GM23338 (cell line): ENCODE measurements around the gene CHST14. TPM values are rescaled to one million over a fixed set of nuclear protein-coding genes. Genes with fewer than 3 reads are reported as not detected.

Experiments used
- ATAC-seq: fragments of 200-7000 bp; cut with Tn5 transposase; 3 replicates; pipeline ENCODE4 v1.9.1; 2020
- DNase-seq: peaks from one replicate; pipeline ENCODE4 v3.0.0-alpha.2; 2015; ENCODE audit warnings: low spot score
- H2AFZ ChIP-seq: fragments of 200-600 bp; sonication (generic); 2 replicates; pipeline ENCODE4 v1.8.0; 2016; ENCODE audit warnings: antibody characterized with exemption, mild to moderate bottlenecking, moderate library complexity
- H3F3A ChIP-seq: fragments of 200-600 bp; sonication (generic); replicated peaks from 2 replicates; pipeline ENCODE4 v1.8.0; 2017; ENCODE audit warnings: antibody characterized with exemption, mixed run types, low read depth
- H3K27ac ChIP-seq: fragments of 200-600 bp; sonication (generic); 2 replicates; pipeline ENCODE4 v1.6.1; 2016; ENCODE audit warnings: low read depth
- H3K27me3 ChIP-seq: fragments of 200-600 bp; sonication (generic); 2 replicates; pipeline ENCODE4 v1.8.0; 2016; ENCODE audit warnings: mild to moderate bottlenecking, mixed run types, moderate library complexity; ENCODE audit not compliant: insufficient read depth
- H3K36me3 ChIP-seq: fragments of 200-600 bp; sonication (generic); 2 replicates; pipeline ENCODE4 v1.8.0; 2016; ENCODE audit warnings: mild to moderate bottlenecking; ENCODE audit not compliant: insufficient read depth
- H3K4me1 ChIP-seq: fragments of 200-600 bp; sonication (generic); 2 replicates; pipeline ENCODE4 v1.8.0; 2016; ENCODE audit warnings: mild to moderate bottlenecking, moderate library complexity; ENCODE audit not compliant: insufficient read depth
- H3K4me2 ChIP-seq: fragments of 200-600 bp; sonication (generic); 2 replicates; pipeline ENCODE4 v1.7.1; 2017; ENCODE audit warnings: mixed run types
- H3K4me3 ChIP-seq: fragments of 200-600 bp; sonication (generic); 2 replicates; pipeline ENCODE4 v1.6.1; 2016; ENCODE audit warnings: mixed run types
- H3K79me2 ChIP-seq: fragments of 200-600 bp; sonication (generic); replicated peaks from 2 replicates; pipeline ENCODE4 v1.8.0; 2017; ENCODE audit warnings: mild to moderate bottlenecking; ENCODE audit not compliant: insufficient read depth
- H3K9me2 ChIP-seq: fragments of 200-600 bp; sonication (generic); 2 replicates; pipeline ENCODE4 v1.8.0; 2017; ENCODE audit not compliant: insufficient read depth
- H4K20me1 ChIP-seq: fragments of 200-600 bp; sonication (generic); replicated peaks from 2 replicates; pipeline ENCODE4 v1.8.0; 2017; ENCODE audit warnings: mild to moderate bottlenecking; ENCODE audit not compliant: insufficient read depth
- H3K27ac Mint-ChIP-seq: 2 replicates; pipeline ENCODE4 v1.8.0; 2020; ENCODE audit warnings: inconsistent platforms, mild to moderate bottlenecking, moderate library complexity, mixed read lengths
- H3K27me3 Mint-ChIP-seq: 3 replicates; pipeline ENCODE4 v1.8.0; 2022; ENCODE audit warnings: low read depth, mild to moderate bottlenecking, moderate library complexity, mixed read lengths, inconsistent platforms; ENCODE audit not compliant: insufficient read depth, poor library complexity
- H3K36me3 Mint-ChIP-seq: 3 replicates; pipeline ENCODE4 v1.8.0; 2021; ENCODE audit warnings: low read depth, mild to moderate bottlenecking, inconsistent platforms, moderate library complexity, mixed read lengths
- H3K4me1 Mint-ChIP-seq: 3 replicates; pipeline ENCODE4 v1.8.0; 2020; ENCODE audit warnings: mild to moderate bottlenecking, inconsistent platforms, mixed read lengths
- H3K4me3 Mint-ChIP-seq: 3 replicates; pipeline ENCODE4 v1.8.0; 2021; ENCODE audit warnings: moderate library complexity, mild to moderate bottlenecking, inconsistent platforms, mixed read lengths
- H3K9me3 Mint-ChIP-seq: 3 replicates; pipeline ENCODE4 v1.8.0; 2020; ENCODE audit warnings: moderate library complexity, mild to moderate bottlenecking, inconsistent platforms, mixed read lengths
- CREB1 ChIP-seq: fragments of 250-450 bp; sonication (Bioruptor Pico); IDR thresholded peaks from 2 replicates; pipeline ENCODE4 v1.5.0; 2020; ENCODE audit warnings: low read depth, mild to moderate bottlenecking, moderate library complexity
- CTCF ChIP-seq, 2 experiments: fragments of 200-600 bp in 1 of 2; sonication (generic) in 1 of 2; conservative IDR thresholded peaks; 2 replicates each; pipeline versions ENCODE4 v1.5.1 to v1.6.1; 2016 to 2017; ENCODE audit warnings: antibody characterized with exemption in 2 of 2, low read depth in 2 of 2, mild to moderate bottlenecking in 2 of 2, moderate library complexity in 1 of 2
- EZH2 ChIP-seq: fragments of 200-600 bp; sonication (generic); IDR thresholded peaks from one replicate; pipeline ENCODE4 v1.8.0; 2017; ENCODE audit warnings: antibody characterized with exemption, mild to moderate bottlenecking, low read depth; ENCODE audit not compliant: unreplicated experiment
- EZH2phosphoT487 ChIP-seq: fragments of 200-600 bp; sonication (generic); IDR thresholded peaks from one replicate; pipeline ENCODE4 v1.8.1; 2018; ENCODE audit warnings: antibody characterized with exemption; ENCODE audit not compliant: unreplicated experiment
- JUNB ChIP-seq: IDR thresholded peaks from one replicate; pipeline ENCODE4 v1.6.1; 2016; ENCODE audit warnings: antibody characterized with exemption; ENCODE audit not compliant: unreplicated experiment
- NANOG ChIP-seq: IDR thresholded peaks from 2 replicates; pipeline ENCODE4 v1.6.1; 2016; ENCODE audit warnings: antibody characterized with exemption, borderline replicate concordance
- POLR2AphosphoS5 ChIP-seq: IDR thresholded peaks from 2 replicates; pipeline ENCODE4 v1.6.1; 2016; ENCODE audit warnings: antibody characterized with exemption, low read depth
- REST ChIP-seq: IDR thresholded peaks from one replicate; pipeline ENCODE4 v1.6.1; 2018; ENCODE audit warnings: antibody characterized with exemption; ENCODE audit not compliant: unreplicated experiment
- STAT1 ChIP-seq: IDR thresholded peaks from one replicate; pipeline ENCODE4 v1.6.1; 2016; ENCODE audit warnings: antibody characterized with exemption; ENCODE audit not compliant: unreplicated experiment
- ZNF114 ChIP-seq: fragments of 250-450 bp; sonication (Bioruptor Pico); IDR thresholded peaks from 2 replicates; pipeline ENCODE4 v1.5.0; 2020; ENCODE audit warnings: mild to moderate bottlenecking, moderate library complexity
- ZNF331 ChIP-seq: fragments of 250-450 bp; sonication (Bioruptor Pico); IDR thresholded peaks from 2 replicates; pipeline ENCODE4 v1.5.0; 2020; ENCODE audit warnings: low read depth, mild to moderate bottlenecking, moderate library complexity
- polyA plus RNA-seq: library from polyadenylated mRNA; unstranded; fragments of >200 nt; fragmentation: Nextera tagmentation; extraction: Ambion mirVana; gene quantifications from 2 replicates; pipeline ENCODE4 v1.2.1, GENCODE V29; 2016
- total RNA-seq: library from RNA; depleted of rRNA; stranded (reverse); fragments of >200 nt; shearing (Covaris generic); gene quantifications from 2 replicates; pipeline ENCODE4 v1.2.3, GENCODE V29; 2014
- TF ChIP-seq, protein P1 (sequence below): IDR thresholded peaks from 2 replicates; pipeline ENCODE4 v1.6.1; 2016; ENCODE audit warnings: antibody characterized with exemption
- TF ChIP-seq, protein P2 (sequence below): fragments of 250-450 bp; sonication (Bioruptor Pico); IDR thresholded peaks from 2 replicates; pipeline ENCODE4 v1.5.0; 2020; ENCODE audit warnings: mild to moderate bottlenecking, moderate library complexity

The CHST14 gene
- total and polyA plus RNA-seq, 2 experiments from 2014 or later = 8.4 to 15.6 TPM

GRCh38 chr15:40511093-40511471 is 40.3 kb downstream of the CHST14 start:
- H2AFZ ChIP-seq = peak overlapping the region; percentile 97
- no peaks in the 10 kb centered on the region for H3K9me2 ChIP-seq
- H3K4me1 Mint-ChIP-seq = peaks cover 21% of the 10 kb centered on the region
- ATAC-seq (peak; percentile 2), DNase-seq (peak; percentile 32)
- no peaks in the 10 kb centered on the region; the same call in 2 of the 3 replicates for H3K36me3 Mint-ChIP-seq
- no peaks in the 10 kb centered on the region for H4K20me1 ChIP-seq
- H3K27ac Mint-ChIP-seq = no peak overlapping the region
- peak overlapping the region; percentile 93 for H3K4me2 ChIP-seq
- no peaks in the 10 kb centered on the region for H3K79me2 ChIP-seq
- peaks cover 49% of the 10 kb centered on the region for H3K27me3 ChIP-seq
- H3K27me3 Mint-ChIP-seq = peaks cover 29% of the 10 kb centered on the region
- H3K36me3 ChIP-seq = no peaks in the 10 kb centered on the region
- peak overlapping the region; percentile 72 for H3K4me3 ChIP-seq
- no peaks in the 10 kb centered on the region; the same call in 2 of the 3 replicates for H3K9me3 Mint-ChIP-seq
- H3K4me1 ChIP-seq = peaks cover 14% of the 10 kb centered on the region; the same call in 1 of the 2 replicates
- TF ChIP-seq EZH2phosphoT487 = no peak
- TF ChIP-seq POLR2AphosphoS5 = no peak
- TF ChIP-seq ZNF331 (CRISPR knock-in tag) = no peak
- no peak for TF ChIP-seq REST
- no peak for TF ChIP-seq ZNF114
- TF ChIP-seq, protein P1, sequence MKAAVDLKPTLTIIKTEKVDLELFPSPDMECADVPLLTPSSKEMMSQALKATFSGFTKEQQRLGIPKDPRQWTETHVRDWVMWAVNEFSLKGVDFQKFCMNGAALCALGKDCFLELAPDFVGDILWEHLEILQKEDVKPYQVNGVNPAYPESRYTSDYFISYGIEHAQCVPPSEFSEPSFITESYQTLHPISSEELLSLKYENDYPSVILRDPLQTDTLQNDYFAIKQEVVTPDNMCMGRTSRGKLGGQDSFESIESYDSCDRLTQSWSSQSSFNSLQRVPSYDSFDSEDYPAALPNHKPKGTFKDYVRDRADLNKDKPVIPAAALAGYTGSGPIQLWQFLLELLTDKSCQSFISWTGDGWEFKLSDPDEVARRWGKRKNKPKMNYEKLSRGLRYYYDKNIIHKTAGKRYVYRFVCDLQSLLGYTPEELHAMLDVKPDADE = no peak
- no peak for TF ChIP-seq JUNB
- no peak for TF ChIP-seq NANOG
- TF ChIP-seq CREB1 = no peak
- TF ChIP-seq STAT1 = no peak
- no peak for TF ChIP-seq EZH2
- TF ChIP-seq CTCF (conservative IDR thresholded peaks at IDR 0.05; ENCODE audit: low read depth in 2 of 2) = no peak
- TF ChIP-seq, protein P2, sequence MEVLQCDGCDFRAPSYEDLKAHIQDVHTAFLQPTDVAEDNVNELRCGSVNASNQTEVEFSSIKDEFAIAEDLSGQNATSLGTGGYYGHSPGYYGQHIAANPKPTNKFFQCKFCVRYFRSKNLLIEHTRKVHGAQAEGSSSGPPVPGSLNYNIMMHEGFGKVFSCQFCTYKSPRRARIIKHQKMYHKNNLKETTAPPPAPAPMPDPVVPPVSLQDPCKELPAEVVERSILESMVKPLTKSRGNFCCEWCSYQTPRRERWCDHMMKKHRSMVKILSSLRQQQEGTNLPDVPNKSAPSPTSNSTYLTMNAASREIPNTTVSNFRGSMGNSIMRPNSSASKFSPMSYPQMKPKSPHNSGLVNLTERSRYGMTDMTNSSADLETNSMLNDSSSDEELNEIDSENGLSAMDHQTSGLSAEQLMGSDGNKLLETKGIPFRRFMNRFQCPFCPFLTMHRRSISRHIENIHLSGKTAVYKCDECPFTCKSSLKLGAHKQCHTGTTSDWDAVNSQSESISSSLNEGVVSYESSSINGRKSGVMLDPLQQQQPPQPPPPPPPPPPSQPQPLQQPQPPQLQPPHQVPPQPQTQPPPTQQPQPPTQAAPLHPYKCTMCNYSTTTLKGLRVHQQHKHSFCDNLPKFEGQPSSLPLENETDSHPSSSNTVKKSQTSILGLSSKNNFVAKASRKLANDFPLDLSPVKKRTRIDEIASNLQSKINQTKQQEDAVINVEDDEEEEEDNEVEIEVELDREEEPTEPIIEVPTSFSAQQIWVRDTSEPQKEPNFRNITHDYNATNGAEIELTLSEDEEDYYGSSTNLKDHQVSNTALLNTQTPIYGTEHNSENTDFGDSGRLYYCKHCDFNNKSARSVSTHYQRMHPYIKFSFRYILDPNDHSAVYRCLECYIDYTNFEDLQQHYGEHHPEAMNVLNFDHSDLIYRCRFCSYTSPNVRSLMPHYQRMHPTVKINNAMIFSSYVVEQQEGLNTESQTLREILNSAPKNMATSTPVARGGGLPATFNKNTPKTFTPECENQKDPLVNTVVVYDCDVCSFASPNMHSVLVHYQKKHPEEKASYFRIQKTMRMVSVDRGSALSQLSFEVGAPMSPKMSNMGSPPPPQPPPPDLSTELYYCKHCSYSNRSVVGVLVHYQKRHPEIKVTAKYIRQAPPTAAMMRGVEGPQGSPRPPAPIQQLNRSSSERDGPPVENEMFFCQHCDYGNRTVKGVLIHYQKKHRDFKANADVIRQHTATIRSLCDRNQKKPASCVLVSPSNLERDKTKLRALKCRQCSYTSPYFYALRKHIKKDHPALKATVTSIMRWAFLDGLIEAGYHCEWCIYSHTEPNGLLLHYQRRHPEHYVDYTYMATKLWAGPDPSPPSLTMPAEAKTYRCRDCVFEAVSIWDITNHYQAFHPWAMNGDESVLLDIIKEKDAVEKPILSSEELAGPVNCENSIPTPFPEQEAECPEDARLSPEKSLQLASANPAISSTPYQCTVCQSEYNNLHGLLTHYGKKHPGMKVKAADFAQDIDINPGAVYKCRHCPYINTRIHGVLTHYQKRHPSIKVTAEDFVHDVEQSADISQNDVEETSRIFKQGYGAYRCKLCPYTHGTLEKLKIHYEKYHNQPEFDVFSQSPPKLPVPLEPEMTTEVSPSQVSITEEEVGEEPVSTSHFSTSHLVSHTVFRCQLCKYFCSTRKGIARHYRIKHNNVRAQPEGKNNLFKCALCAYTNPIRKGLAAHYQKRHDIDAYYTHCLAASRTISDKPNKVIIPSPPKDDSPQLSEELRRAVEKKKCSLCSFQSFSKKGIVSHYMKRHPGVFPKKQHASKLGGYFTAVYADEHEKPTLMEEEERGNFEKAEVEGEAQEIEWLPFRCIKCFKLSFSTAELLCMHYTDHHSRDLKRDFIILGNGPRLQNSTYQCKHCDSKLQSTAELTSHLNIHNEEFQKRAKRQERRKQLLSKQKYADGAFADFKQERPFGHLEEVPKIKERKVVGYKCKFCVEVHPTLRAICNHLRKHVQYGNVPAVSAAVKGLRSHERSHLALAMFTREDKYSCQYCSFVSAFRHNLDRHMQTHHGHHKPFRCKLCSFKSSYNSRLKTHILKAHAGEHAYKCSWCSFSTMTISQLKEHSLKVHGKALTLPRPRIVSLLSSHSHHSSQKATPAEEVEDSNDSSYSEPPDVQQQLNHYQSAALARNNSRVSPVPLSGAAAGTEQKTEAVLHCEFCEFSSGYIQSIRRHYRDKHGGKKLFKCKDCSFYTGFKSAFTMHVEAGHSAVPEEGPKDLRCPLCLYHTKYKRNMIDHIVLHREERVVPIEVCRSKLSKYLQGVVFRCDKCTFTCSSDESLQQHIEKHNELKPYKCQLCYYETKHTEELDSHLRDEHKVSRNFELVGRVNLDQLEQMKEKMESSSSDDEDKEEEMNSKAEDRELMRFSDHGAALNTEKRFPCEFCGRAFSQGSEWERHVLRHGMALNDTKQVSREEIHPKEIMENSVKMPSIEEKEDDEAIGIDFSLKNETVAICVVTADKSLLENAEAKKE (CRISPR knock-in tag) = no peak
- no peak overlapping the region for H3K27ac ChIP-seq
- peaks cover 5% of the 10 kb centered on the region for H3F3A ChIP-seq
- H3K4me3 Mint-ChIP-seq = peak overlapping the region; percentile 72
